ENCODE data around the gene NPY2R.

The NPY2R gene, protein sequence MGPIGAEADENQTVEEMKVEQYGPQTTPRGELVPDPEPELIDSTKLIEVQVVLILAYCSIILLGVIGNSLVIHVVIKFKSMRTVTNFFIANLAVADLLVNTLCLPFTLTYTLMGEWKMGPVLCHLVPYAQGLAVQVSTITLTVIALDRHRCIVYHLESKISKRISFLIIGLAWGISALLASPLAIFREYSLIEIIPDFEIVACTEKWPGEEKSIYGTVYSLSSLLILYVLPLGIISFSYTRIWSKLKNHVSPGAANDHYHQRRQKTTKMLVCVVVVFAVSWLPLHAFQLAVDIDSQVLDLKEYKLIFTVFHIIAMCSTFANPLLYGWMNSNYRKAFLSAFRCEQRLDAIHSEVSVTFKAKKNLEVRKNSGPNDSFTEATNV

DNA sequence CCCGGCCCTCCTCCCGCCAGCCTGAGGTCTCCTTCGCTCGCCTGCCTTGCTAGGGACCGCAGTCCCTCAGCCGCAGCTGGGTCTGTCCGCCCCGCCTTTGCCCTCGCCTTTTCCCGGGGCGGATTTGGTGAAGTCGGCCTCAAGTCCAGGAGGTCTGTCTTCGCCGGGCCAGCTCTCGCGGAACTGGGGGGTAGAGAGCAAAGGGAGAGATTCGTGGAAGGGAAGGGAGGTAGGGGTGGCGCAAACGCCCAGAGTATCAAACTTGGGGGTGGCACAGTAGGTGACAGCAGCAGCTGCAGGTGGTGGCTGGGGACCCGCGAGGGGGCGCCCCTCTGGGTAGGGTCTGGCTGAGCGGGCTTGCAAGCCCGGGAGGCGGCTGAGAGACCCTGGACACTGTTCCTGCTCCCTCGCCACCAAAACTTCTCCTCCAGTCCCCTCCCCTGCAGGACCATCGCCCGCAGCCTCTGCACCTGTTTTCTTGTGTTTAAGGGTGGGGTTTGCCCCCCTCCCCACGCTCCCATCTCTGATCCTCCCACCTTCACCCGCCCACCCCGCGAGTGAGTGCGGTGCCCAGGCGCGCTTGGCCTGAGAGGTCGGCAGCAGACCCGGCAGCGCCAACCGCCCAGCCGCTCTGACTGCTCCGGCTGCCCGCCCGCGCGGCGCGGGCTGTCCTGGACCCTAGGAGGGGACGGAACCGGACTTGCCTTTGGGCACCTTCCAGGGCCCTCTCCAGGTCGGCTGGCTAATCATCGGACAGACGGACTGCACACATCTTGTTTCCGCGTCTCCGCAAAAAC is at the start of gene NPY2R:
Gene NPY2R (plus strand): TSS at position 379 of the 797 bp plus-strand sequence. CDS start 5,304 bp downstream, outside the sequence.
- DNase-seq (ENCODE audit: low read depth in 1 of 2, low spot score in 1 of 2), result no peak

DNA sequence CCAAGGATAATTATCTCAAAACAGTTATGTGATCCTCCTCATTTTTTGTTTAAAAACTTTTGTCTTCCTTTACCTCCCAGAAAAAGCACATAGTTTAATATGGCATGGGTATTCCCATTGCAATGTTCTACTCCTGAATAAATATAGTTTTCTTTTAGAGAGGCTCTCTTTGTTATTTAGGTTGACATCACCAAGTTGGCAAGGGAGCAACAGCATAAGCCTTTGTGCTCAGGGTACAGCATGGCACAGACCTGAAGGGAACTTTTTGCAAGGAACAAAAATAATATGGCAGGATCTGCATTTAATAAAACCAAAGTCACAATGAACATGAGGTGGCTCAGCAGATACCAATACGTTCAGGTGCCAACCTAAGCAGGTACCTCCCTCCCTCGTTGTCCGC is 47.1 kb upstream of the NPY2R start:
- DNase-seq (ENCODE audit: low read depth in 1 of 2, low spot score in 1 of 2), result no peak

DNA sequence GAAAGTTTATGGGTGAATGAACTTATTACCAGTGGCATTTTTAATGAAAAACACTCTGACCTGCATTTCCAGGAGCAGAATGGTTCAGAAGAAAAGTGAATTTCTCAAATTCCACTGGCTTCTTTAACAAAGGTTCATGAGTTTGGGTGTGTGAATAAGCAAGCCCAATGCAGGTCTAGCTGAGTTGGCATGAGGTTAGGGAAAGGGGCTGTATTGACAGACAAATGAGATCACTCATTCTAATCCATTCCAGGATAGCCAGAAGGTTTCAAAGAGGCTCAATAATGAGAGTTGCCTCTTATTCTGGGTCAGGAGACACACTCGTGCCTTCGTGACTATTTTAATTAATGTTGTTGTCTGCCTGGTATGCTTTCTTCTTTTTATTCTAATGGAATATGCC is 43.7 kb upstream of the NPY2R start:
- DNase-seq (ENCODE audit: low read depth in 1 of 2, low spot score in 1 of 2), result no peak

DNA sequence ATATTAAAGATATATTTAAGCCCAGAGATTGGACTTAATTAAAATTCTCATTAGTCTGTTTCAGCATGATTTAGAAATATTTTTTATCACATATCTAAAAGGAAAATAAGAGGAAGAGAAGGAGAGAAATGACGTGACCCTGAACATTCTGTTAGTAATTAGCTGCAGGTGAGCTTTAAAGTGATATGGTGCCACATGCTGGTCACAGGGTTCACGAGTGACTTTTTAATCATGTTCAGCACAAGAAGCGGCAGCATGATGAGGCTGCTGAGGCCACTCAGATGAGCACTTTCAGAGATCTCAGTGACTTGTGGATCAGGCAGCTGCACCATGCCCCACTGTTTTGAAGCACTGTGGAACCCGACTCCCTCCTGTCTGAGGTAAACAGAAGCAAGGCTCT is 37.9 kb upstream of the NPY2R start:
- DNase-seq (ENCODE audit: low read depth in 1 of 2, low spot score in 1 of 2), result no peak

DNA sequence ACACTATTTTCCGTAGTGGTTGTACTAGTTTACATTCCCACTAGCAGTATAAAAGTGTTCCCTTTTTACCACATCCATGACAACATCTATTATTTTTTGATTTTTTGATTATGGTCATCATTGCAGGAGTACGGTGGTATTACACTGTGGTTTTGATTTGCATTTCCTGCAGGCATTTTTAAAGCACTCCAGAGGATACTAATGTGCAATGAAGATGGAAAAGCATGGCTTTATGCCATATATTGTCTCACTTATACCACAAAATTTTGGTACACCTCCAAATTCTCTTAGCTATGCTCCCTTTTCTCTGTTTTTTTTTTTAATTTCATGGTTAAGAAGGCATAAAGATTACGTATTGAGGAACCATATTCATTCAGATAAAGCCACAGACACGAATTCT is 35.1 kb upstream of the NPY2R start:
- DNase-seq (ENCODE audit: low read depth in 1 of 2, low spot score in 1 of 2), result no peak

DNA sequence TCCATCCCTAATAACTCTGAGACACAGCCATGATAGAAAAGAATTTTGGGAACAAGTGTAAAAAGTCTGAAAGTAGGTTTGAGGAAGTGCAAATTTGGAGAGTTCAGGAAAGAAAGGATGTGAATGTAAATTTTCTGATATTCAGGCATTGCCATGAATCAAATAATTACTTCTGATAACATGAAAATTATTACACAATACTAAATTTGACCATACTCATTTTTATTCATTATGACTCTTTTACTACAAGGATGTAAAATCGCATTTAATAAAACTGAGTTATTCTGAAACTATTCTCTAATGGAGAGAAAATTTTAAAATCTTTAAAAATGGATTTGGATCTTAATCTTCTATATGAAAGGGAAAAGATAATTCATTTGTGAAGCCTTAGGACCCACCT is 33.8 kb upstream of the NPY2R start:
- DNase-seq (ENCODE audit: low read depth in 1 of 2, low spot score in 1 of 2), result no peak

DNA sequence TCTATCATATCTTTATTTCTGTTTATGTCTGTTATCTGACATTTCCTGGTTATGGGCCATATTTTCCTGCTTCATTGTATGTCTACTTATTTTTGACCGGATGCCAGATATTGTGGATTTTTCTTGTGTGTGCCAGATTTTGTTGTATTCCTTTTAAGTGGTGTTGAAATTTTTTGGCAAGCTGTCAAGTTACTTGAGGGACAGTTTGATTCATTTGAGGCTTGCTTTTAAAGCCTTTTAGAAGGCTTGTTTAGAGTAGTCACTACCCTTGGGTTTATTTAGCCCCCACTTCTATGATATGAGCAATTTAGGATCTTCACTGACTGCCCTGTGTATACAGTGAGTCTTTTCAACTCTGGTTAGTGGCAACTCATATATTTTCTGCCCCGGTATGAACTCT is 29.2 kb upstream of the NPY2R start:
- no peak for DNase-seq (ENCODE audit: low read depth in 1 of 2, low spot score in 1 of 2)

DNA sequence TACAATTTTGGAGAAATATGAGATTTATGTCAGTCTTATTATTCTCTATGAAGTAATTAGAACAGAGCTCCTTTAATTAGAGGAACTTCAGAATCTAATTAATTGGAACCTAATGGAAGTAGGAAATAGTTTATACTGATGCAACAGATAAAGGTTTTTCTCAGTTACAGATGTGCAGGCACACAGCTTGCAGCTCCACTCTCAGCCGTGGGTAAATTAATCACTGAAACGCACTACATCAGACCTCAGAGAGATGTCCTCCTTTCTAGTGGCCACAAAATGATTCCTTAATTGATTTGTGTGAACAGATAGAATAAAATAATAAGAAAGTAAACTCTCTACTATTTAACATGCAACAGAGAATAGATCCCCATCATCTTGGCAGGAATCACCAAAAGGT is 21.5 kb upstream of the NPY2R start:
- no peak for DNase-seq (ENCODE audit: low read depth in 1 of 2, low spot score in 1 of 2)

DNA sequence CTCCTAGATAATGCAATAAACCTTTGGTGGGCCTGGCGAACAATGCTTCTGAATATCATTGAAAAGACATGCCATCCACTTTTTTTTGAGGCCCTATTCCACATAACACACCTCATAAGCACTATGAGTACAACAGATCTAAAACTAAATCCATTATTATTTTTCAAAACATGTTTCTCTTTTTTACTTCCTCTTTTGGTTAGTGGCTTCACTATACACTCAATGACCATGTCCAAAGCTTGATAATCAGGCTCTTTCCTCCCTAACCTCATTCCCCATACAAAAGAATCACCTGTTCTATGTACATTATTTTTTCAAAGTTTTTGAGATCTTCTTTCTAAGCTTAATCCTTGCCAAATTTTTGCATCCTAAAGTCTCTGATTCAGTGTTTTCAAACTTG is 20.4 kb upstream of the NPY2R start:
- DNase-seq (ENCODE audit: low read depth in 1 of 2, low spot score in 1 of 2), result no peak

DNA sequence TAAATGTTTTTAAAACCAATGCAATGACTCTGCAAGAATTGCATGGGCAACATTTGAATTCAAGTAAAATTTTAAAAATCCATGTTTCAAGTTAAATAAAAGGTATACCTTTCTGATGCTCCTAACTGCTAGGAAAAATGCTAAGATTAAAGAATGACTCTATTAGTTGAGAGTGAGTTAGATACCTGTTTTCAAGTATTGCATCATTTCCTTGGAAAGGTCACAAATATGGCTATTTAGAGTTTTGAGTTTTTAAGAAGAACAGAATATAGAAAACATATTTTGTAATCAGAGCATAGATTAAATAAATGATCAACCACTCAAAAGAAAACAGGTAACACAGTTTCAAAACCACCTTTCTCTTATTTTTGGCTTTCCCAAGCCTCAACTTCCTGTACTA is 18.3 kb upstream of the NPY2R start:
- no peak for DNase-seq (ENCODE audit: low read depth in 1 of 2, low spot score in 1 of 2)

DNA sequence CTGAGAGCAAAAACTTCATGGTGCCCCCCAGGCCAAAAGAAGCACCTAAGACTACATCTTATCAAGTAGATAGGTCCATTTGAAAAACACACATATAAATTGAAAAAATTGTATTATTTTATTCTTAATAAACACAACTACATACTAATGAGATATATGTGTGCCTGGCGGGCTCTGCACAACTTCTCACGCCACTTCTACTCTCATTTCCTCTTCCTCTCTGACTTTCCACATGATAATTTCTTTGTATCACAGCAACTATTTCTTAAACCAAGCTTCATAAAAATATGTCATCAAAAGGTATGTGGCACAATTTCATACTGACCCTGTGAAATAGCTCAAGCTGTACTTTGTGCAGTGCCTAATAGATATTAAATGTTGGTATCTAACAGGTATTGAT is 10.7 kb upstream of the NPY2R start:
- no peak for DNase-seq (ENCODE audit: low read depth in 1 of 2, low spot score in 1 of 2)

DNA sequence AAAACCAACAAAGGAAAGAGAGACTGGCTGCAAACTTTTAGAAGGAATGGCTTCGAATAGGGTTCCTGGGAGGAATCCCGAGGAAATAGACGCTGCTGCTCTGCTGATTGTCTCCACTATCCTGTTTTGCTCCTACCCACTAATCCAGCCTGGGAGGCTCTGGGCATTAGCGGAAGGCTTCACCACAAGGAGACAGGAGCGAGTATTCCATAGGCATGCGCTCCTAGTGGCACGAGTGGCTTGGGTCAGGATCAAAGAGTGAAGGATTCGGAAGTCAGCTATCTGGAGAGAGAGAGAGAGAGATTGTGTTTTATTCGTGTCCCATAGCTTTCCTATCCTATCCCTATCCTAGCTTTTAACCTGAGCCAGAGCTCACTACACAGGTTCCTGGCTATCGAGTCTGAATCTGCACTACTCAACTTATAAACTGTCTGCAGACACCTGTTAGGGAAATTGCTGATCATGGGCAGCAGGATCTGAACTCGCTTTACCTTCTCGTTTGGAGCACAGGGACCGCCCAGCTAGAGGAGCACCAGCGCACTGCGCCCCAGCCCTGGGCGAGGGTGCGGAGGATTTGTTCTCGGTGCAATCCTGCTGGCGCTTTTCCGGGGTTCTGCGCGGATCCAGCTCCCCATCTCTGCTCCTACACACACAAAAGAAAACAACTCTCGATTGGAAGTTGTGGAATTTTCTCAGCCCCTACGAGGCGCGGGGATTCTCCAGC is 740 bp upstream of the NPY2R start:
- DNase-seq (ENCODE audit: low read depth in 1 of 2, low spot score in 1 of 2), result no peak

DNA sequence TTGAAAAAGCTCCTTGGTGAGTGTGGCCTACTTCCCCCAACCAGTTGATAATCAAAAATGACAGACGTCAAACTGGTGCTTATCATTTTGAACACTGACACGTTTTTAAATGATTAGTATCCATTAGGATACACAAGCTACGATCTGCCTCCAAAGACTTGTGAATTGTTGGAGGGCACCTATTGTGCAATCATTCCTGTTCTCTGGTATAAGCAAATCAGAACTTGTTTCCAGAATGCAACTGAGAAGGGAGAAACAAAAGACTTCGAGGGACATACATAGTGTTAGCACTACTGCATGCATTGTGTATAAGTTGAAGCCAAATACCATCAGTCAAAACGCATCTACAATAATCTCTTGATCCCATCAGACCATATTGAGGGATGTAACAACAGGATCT is 11.6 kb downstream of the NPY2R start:
- no peak for DNase-seq (ENCODE audit: low read depth in 1 of 2, low spot score in 1 of 2)

DNA sequence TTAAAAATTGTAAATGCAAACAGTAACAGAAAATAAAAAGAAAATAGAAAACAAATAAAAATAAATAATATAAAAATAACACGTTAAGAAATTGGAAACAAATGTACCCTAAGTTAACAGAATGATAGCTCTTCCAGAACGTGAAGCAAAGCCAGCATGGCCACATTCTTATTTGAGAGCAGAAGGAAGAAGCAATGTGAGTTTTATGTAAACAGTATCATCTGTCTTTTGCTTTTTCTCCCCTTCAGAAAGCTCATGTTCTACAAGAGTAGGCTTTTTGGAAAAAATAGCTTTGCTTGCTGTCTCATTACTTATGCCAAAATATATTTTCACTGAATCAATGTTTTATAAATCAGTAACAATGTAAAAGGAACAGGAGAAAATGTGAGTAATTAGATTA is 18.7 kb downstream of the NPY2R start:
- DNase-seq (ENCODE audit: low read depth in 1 of 2, low spot score in 1 of 2), result no peak

DNA sequence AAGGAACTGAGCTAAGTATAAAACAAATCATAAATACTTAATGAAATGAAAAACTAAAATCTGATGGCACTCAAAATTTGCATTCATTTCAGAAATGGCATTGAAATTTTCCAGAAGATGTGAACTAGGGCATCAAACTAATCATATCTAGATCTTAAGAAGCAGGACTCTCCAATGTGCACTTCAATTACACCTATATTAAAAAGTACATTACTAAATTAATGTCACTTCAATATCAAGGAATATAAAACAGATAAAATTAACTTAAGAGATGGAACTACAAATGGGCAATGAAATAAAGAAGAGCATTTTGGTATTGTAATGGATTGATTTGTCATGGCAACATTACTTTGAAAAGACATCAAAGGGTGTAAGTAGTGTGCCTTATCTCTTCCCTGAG is 20.3 kb downstream of the NPY2R start:
- no peak for DNase-seq (ENCODE audit: low read depth in 1 of 2, low spot score in 1 of 2)

DNA sequence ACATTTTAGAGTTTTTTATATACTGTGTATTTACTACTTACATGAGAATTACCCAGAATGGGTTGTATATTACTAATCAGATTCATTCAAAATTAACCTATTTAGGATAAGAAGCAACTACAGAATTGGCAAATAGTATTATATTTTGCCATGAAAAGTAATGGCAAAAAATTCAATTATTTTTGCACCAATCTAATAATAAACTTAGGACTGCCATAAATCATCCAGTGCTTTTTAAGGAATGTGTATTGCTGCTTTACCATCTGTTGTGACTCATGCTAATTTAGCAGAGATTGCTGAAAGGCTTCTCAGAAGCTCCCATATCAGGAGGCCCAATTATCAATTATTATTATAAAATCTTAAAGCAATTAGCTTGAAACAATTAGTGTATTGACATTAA is 24.0 kb downstream of the NPY2R start:
- no peak for DNase-seq (ENCODE audit: low read depth in 1 of 2, low spot score in 1 of 2)

DNA sequence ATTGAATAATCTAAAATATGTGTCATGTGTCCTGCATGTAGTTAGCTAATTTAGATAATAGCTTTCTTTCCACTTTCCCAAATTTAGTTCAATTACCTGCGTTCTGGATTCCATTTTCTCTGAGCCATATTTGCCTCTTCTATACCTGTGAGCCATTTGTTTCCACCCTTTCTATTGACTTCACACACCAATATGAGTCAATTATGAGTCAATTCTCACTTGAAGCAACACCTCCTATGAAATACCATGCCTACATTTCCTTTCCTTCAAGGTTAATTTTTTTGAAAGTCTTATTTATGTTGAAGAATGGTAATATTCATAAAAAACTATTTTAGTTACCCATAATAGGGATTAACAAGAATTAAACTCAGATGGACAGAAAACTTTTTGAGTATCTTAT is 25.8 kb downstream of the NPY2R start:
- DNase-seq (ENCODE audit: low read depth in 1 of 2, low spot score in 1 of 2), result no peak

DNA sequence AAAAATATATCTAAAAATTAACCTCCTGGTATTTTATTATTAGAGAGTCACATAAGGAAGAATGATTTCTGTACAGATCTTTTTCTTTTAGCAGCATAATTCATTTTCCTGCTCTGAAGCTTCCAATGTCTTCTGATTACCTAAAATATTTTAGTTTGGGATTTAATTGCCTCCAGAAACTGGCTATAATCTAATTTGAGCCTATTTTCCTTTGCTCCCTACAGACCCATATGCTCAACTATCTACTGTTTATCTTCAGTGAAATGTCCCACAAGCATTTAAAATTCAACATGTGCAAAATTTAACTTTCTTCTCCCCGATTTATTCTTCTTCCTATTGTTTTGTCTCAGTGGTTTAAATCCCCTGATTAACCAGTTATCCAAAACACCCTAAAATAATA is 29.1 kb downstream of the NPY2R start:
- no peak for DNase-seq (ENCODE audit: low read depth in 1 of 2, low spot score in 1 of 2)

DNA sequence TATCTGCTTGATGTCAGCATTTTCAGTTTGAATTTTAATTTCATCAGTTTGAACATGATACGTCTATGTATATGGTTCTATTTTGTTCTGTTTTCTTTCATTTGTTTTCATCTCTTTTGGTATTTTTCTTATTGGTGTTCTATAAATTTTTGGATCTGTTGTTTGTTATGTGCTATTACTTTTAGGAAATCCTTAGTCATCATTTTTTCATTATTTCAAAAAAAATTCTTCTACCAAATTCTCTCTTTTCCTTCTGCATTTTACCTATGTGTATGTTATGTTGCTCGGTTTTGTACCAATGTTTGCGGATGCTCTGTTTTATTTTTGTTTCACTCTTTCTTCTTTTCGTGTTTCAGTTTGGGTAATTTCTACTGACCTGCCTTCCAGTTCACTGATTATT is 32.8 kb downstream of the NPY2R start:
- no peak for DNase-seq (ENCODE audit: low read depth in 1 of 2, low spot score in 1 of 2)

DNA sequence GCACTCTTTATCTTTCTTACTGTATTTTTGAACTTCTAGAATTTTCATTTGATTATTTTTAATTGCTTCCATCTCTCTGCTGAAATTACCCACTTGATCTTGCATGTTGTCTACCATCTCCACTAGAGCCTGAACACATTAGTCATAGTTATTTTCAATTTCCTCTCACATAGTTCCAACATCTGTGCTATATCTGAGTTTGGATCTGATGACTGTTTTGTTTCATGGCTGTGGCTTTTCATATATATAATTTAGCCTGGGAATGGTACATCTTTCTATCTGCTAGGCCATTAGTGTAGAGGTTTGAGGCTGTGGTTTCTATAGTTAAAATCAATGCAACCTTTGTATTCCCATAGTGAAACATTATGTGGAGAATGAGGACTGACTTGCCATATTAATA is 33.2 kb downstream of the NPY2R start:
- no peak for DNase-seq (ENCODE audit: low read depth in 1 of 2, low spot score in 1 of 2)

DNA sequence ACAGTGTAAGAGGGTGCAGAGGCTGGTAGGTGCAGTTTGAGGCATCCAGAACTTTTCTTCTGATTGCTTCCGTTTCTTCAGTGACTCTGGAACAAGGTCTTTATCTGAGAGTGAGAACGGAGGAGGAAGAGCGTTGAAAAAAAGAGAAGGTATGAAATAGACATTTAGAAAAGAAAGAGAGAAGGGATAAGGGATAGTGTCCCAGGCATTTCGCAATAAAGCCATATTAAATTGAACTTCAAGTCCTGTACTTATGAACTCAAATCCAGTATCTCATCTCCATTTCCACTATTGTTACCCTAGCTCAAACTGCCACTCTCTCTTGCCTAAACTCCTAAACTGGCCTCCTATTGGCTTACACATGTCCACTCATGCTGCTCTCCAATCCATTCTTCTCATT is 36.7 kb downstream of the NPY2R start:
- DNase-seq (ENCODE audit: low read depth in 1 of 2, low spot score in 1 of 2), result no peak

All from stimulated activated CD4-positive, alpha-beta T cell treated with anti-CD3 and anti-CD28 coated beads, Interleukin-15, amount 100 ng/mL, for 1 hour (primary cell).